KMS-11 (cell line): ENCODE results near the gene RAB40AL.
"Not testable (repeated sequence)": the region's sequence is repeated elsewhere in the genome, so short reads cannot be mapped to it uniquely, and the experiment has no call there.

Experiments
- H2AFZ ChIP-seq: fragments of 200-600 bp; sonication (generic); 2 replicates; pipeline ENCODE4 v1.6.1; 2016; ENCODE audit warnings: antibody characterized with exemption, mixed run types, low read depth
- H3K27ac ChIP-seq: fragments of 200-600 bp; sonication (generic); 2 replicates; pipeline ENCODE4 v1.6.1; 2016; ENCODE audit warnings: mild to moderate bottlenecking, mixed run types
- H3K27me3 ChIP-seq: fragments of 200-600 bp; sonication (generic); 2 replicates; pipeline ENCODE4 v1.6.1; 2017; ENCODE audit warnings: mild to moderate bottlenecking, low read depth, mixed run types, moderate library complexity; ENCODE audit not compliant: insufficient read depth
- H3K36me3 ChIP-seq: fragments of 200-600 bp; sonication (generic); 2 replicates; pipeline ENCODE4 v1.6.1; 2017; ENCODE audit warnings: mild to moderate bottlenecking, mixed run types; ENCODE audit not compliant: insufficient read depth
- H3K4me1 ChIP-seq: fragments of 200-600 bp; sonication (generic); 2 replicates; pipeline ENCODE4 v1.6.1; 2016; ENCODE audit warnings: mild to moderate bottlenecking, low read depth, mixed run types; ENCODE audit not compliant: poor library complexity, severe bottlenecking
- H3K4me2 ChIP-seq: fragments of 200-600 bp; sonication (generic); 2 replicates; pipeline ENCODE4 v1.7.0; 2016; ENCODE audit warnings: mild to moderate bottlenecking, mixed run types
- H3K4me3 ChIP-seq: fragments of 200-600 bp; sonication (generic); IDR thresholded peaks from 2 replicates; pipeline ENCODE4 v1.6.1; 2017; ENCODE audit warnings: low read depth, low read length, mixed read lengths; ENCODE audit not compliant: insufficient read depth
- H3K79me2 ChIP-seq: fragments of 200-600 bp; sonication (generic); 2 replicates; pipeline ENCODE4 v1.6.1; 2016; ENCODE audit warnings: low read depth, mixed run types; ENCODE audit not compliant: insufficient read depth
- H3K9ac ChIP-seq: fragments of 200-600 bp; sonication (generic); 2 replicates; pipeline ENCODE4 v1.6.1; 2016; ENCODE audit warnings: mild to moderate bottlenecking, mixed run types
- H4K20me1 ChIP-seq: fragments of 200-600 bp; sonication (generic); 2 replicates; pipeline ENCODE4 v1.6.1; 2016; ENCODE audit warnings: mild to moderate bottlenecking, mixed run types; ENCODE audit not compliant: insufficient read depth
- TF ChIP-seq, protein P1 (sequence below): fragments of 200-600 bp; sonication (generic); conservative IDR thresholded peaks from 2 replicates; pipeline ENCODE4 v1.6.1; 2017; ENCODE audit warnings: low read depth, mild to moderate bottlenecking, antibody characterized with exemption, low read length, moderate library complexity, mixed read lengths

The RAB40AL gene, protein sequence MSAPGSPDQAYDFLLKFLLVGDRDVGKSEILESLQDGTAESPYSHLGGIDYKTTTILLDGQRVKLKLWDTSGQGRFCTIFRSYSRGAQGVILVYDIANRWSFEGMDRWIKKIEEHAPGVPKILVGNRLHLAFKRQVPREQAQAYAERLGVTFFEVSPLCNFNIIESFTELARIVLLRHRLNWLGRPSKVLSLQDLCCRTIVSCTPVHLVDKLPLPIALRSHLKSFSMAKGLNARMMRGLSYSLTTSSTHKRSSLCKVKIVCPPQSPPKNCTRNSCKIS

DNA sequence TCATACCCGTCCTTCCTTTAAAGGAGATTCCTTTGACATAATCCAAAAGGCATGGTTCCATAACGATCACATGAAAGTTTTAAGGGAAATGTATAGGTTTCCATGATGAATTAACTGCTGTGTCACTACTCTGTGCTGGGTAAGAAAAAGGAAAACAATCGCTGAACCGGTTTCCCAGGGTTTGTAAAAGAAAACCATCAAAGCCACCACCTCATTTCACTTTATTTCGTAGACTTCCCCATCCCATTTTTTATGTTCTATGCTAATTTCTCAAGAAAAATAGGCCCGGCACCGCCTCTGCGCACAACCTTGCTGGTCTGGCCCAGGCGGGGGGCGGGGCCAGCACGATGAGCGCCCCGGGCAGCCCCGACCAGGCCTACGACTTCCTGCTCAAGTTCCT lies at the start of gene RAB40AL:
Gene RAB40AL (plus strand): TSS at position 301 of the 400 bp plus-strand sequence. CDS start 47 bp downstream, at position 348.
- H3K9ac ChIP-seq, H3K4me1 ChIP-seq, H3K27ac ChIP-seq, H3K79me2 ChIP-seq, H3K4me3 ChIP-seq, H3K27me3 ChIP-seq, H3K4me2 ChIP-seq, H4K20me1 ChIP-seq, H2AFZ ChIP-seq, H3K36me3 ChIP-seq: not testable (repeated sequence)

DNA sequence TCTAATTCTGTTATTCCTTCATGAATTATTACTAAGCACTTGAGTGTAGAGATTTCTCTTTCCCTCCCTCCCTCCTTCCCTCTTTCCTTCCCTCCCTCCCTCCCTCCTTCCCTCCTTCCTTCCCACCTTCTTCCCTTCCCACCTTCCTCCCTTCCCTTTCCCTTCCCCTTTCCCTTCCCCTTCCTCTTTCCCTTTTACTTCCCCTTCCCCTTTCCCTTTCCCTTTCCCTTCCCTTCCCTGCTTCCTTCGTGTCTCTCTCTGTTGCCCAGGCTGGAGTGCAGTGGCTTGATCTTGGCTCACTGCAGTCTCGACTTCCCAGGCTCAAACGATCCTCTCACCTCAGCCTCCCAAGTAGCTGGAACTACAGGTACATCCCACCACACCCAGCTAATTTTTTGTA lies 49.4 kb upstream of the RAB40AL start:
- TF ChIP-seq, protein P1, sequence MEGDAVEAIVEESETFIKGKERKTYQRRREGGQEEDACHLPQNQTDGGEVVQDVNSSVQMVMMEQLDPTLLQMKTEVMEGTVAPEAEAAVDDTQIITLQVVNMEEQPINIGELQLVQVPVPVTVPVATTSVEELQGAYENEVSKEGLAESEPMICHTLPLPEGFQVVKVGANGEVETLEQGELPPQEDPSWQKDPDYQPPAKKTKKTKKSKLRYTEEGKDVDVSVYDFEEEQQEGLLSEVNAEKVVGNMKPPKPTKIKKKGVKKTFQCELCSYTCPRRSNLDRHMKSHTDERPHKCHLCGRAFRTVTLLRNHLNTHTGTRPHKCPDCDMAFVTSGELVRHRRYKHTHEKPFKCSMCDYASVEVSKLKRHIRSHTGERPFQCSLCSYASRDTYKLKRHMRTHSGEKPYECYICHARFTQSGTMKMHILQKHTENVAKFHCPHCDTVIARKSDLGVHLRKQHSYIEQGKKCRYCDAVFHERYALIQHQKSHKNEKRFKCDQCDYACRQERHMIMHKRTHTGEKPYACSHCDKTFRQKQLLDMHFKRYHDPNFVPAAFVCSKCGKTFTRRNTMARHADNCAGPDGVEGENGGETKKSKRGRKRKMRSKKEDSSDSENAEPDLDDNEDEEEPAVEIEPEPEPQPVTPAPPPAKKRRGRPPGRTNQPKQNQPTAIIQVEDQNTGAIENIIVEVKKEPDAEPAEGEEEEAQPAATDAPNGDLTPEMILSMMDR: no peak
- H3K4me1 ChIP-seq: no peaks in the 10 kb centered on the region
- no peaks in the 10 kb centered on the region for H3K36me3 ChIP-seq
- no peak overlapping the region for H2AFZ ChIP-seq
- no peak overlapping the region for H3K9ac ChIP-seq
- no peaks in the 10 kb centered on the region for H4K20me1 ChIP-seq
- H3K27ac ChIP-seq: no peak overlapping the region
- H3K79me2 ChIP-seq: no peaks in the 10 kb centered on the region
- no peak overlapping the region for H3K4me3 ChIP-seq
- no peak overlapping the region for H3K4me2 ChIP-seq
- no peaks in the 10 kb centered on the region for H3K27me3 ChIP-seq

DNA sequence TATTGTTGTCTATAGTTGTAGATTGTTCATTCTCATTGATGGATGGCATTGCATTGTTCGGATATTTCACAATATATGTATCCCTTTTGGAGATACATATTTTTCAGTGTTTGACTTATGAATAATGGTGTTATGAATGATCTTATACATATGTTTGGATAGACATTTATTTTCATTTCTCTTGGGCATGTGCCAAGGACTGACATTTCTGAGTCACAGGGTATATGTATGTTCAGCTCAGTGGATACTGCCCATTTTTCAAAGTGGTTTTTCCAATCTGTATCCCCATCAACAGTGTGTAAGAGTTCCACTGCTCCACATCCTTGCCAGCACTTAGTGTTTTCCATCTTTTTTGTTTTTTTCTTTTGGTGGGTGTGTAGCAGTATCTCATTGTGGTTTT lies 45.0 kb upstream of the RAB40AL start:
- TF ChIP-seq, protein P1: no peak
- Histone ChIP-seq H3K4me3 (no peak overlapping the region), H3K4me1 (no peaks in the 10 kb centered on the region), H3K4me2 (no peak overlapping the region), H4K20me1 (no peaks in the 10 kb centered on the region), H3K27ac (no peak overlapping the region), H3K27me3 (no peaks in the 10 kb centered on the region), H2AFZ (no peak overlapping the region), H3K9ac (no peak overlapping the region), H3K79me2 (no peaks in the 10 kb centered on the region), H3K36me3 (no peaks in the 10 kb centered on the region)

DNA sequence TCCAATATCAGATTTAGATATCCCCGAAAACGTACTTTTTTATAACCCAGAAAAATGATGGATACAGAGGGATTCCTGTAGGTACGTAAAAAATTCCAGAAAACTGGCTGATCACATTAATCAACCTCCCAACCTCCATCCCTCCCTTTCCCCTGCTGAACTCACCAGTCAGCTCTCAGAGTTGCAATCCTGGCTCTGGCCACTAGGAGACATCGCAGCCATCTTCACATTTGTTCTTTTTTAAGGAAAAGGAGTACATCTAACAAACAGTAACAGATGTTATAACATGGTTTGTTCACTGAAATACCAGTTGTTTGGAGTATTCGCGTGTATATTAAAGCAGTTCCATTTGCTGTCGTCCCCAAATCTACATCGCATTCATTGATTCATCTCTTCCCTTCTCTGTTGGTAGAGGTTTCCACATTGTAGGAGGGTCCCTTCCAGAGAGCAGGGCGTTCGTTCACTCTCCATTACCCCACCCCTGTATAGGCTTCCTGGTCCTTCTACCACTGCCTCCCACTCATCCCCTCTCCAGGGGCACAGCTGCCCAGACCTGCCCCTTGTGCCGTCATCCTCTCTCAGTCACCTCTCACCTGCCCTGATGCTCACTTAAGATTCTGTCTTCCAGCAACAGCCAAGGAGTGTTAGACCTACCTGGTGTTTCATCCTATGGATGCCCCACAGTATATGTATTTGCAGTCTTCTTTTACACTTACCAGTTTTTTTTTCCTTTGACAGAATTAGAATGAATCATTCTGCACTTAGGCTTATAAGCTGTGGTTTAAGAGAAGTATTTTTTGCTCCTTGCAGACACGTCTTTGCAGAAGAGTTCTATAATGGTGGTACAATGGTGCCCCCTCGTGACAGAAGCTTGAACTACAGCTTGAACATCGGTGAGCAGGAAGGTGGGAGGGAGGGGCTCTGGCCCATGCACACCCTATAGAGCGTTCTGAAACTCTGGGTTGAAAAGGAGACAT lies 36.8 kb upstream of the RAB40AL start:
- TF ChIP-seq, protein P1: peak; percentile 71
- Histone ChIP-seq H3K36me3 (no peaks in the 10 kb centered on the region), H2AFZ (no peak overlapping the region), H3K27me3 (no peaks in the 10 kb centered on the region), H4K20me1 (no peaks in the 10 kb centered on the region), H3K27ac (no peak overlapping the region), H3K79me2 (no peaks in the 10 kb centered on the region), H3K4me1 (no peaks in the 10 kb centered on the region), H3K4me3 (no peak overlapping the region), H3K4me2 (no peak overlapping the region), H3K9ac (no peak overlapping the region)
